ENCODE measurements around the gene NFE2.

DNA sequence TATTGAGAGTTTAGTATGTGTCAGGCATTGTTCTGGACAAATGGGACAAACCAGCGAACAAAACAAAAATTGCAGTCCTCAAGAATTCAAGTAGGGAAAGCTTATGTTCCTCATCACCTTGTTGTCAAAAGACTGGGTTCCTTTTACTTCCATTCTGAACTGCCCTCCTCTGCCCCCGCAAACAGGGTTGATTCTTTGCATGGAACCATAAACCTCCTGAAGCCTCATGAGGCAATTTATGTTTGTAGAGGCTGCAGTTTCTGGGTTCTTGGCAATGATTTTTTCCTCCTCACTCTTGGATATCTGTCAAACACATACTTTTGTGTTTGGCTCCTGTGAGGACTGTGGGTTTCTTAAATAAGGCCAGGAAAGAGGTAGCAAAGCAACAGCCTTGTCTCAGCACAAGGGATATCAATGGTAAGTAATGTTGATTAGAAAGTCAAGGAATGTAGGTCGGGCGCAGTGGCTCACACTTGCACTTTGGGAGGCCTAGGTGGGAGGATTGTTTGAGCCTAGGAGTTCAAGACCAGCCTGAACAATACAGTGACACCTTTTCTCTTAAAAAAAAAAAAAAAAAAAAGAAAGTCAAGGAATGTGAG, 38.0 kb upstream of the NFE2 start:
- TF ChIP-seq, protein P1, sequence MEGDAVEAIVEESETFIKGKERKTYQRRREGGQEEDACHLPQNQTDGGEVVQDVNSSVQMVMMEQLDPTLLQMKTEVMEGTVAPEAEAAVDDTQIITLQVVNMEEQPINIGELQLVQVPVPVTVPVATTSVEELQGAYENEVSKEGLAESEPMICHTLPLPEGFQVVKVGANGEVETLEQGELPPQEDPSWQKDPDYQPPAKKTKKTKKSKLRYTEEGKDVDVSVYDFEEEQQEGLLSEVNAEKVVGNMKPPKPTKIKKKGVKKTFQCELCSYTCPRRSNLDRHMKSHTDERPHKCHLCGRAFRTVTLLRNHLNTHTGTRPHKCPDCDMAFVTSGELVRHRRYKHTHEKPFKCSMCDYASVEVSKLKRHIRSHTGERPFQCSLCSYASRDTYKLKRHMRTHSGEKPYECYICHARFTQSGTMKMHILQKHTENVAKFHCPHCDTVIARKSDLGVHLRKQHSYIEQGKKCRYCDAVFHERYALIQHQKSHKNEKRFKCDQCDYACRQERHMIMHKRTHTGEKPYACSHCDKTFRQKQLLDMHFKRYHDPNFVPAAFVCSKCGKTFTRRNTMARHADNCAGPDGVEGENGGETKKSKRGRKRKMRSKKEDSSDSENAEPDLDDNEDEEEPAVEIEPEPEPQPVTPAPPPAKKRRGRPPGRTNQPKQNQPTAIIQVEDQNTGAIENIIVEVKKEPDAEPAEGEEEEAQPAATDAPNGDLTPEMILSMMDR (IDR thresholded peaks at IDR 0.05): no peak
- TF ChIP-seq EP300 (IDR thresholded peaks at IDR 0.05): no peak

Data from tibial nerve (tissue), 4 donors.